HG03064 (cell line): Measurements from ENCODE around the gene ERC2.

Source experiments
- ATAC-seq: cut with Tn5 transposase; IDR thresholded peaks from one replicate; pipeline ENCODE4 v1.9.1; 2021; ENCODE audit warnings: low read depth; ENCODE audit not compliant: unreplicated experiment

Gene ERC2

DNA sequence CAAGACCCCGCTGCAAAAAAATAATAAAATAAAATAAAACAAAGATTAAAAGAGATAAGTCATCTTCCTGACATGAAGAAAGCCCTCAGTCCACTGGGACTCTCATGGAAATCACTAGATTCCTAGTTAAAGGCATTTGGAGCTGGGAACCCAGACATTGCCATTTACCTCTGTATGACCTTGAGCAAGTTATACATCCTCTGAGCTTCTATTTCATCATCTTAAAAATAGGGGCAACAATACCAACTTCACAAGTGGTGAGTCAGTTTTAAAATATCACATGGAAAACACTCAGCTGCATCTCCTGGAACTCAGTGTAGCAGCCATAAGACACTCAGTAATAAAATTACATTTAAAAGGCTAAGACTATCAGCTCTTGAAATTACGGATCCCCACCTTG is 334.8 kb downstream of the ERC2 start:
- ATAC-seq: no peak

DNA sequence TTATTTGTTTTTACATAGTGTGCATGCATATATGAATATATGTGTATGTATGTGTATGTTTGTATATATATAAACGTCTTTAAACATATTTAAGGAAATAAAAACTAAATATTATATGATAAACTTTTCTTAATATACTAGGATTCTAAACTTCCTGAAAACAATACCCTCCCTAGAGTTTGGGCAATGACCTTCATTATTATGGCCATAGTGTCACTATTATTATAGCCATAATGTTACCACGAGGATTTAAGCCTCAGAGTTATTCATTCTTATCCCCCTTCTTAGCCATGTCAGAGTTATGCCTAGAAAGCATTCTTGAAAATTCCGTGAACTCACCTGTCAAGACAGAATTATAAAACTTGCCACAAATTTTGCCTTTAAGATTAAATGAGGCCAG is 335.5 kb downstream of the ERC2 start:
- no peak for ATAC-seq

DNA sequence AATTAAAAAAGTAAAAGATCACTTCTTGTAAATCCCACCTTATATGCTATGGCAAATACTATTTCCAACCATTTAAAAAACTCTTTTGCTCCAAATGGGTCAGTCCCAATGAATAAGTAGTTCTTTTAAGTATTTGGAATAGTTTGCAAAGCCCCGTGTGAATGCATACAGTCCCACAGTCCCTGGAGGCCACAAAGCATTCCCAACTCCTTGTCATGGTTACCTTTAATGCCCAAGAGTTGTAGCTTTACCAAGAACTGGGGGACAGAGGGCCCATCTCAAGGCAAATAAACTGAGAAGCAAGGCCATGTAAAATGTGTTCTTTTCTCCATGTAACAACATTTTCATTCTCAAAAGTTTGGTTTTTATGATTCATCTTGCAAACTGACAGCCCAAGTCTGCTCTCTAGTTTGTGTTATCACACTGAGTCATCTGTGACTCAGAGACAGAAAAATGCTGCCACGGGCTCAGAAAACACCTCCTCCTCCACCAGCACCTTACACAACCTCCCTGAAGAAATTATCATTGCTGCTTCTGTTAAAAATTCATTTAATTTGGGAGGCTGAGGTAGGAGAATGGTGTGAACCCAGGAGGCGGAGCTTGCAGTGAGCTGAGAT is 336.2 kb downstream of the ERC2 start:
- no peak for ATAC-seq

DNA sequence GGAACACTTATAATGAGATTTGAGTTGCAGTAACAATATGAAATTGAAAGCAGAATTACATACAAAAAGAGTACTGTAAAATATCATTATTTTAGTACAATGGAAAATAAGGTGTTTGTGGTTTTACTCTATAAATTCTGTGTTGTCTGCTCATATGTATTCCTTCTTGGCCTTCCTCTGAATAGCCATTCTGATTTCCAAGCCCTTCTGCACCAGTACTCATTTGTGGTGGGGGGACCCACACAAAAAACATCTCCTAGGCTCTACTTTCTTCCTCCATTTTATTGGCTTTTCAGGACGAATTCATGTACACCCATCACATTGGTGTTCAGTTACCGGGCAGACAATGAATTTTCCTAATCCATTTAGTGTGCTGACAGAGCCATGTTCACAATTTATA is 338.2 kb downstream of the ERC2 start:
- ATAC-seq: no peak

DNA sequence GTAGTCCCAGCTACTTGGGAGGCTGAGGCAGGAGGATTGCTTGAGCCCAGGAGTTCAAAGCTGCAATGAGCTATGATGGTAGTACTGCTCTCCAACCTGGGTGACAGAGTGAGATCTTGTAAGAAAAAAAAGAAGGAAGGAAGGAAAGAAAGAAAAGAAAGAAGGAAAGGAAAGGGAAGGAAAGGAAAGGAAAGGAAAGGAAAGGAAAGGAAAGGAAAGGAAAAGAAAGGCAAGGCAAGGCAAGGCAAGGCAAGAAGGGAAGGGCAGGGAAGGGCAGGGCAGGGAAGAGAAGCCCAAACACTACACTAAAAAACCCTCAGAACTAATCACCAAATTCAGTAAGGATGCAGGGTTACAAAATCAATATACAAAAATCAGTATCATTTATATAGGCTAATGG is 341.6 kb downstream of the ERC2 start:
- ATAC-seq: no peak

DNA sequence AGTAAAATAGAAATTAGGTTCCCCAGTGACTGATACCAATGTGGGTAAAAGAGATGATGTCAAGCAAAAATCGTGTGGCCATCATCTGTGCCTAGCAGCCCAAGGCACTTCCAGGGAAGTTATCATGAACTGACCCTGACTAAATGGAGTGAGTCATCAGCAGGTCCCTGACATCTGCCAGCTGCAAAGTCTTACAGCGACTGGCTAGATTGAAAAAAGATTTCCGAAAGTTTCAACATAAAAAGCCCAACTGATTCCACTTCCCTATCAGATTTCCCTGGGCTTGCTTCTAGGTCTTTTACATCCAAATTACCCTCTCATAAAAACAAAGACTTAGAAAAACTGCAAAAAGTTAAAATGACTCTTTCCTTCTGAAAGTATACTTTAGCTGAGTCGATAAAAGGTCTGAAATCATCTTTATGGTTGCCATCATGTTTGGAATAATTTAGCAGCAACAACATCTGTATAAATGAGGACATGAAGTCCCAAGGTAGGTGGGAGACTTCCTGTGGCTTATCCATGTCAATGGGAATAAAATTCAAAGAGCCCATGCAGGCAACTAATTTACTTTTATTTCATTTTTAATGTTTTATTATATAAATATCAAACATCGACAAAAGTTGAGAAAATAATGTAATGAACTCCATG is 342.8 kb downstream of the ERC2 start:
- no peak for ATAC-seq

DNA sequence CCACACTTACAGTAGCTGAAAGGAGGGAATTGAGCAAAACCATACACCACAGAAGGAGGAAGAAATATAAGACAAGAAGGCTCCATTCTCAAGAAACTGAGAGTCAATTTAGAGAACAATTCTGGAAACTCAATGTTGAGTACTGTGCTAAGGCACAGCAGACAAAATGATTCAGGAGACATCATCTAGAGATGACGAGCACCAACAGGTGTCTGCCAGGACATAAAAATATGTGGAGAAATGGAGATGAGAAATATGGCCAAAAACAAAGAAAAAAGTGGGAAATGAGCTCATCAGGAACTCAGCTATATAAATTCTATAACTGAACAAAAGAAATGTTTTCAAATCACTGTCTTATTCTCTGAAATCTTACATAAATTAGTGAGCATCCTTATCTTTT is 343.7 kb downstream of the ERC2 start:
- no peak for ATAC-seq

DNA sequence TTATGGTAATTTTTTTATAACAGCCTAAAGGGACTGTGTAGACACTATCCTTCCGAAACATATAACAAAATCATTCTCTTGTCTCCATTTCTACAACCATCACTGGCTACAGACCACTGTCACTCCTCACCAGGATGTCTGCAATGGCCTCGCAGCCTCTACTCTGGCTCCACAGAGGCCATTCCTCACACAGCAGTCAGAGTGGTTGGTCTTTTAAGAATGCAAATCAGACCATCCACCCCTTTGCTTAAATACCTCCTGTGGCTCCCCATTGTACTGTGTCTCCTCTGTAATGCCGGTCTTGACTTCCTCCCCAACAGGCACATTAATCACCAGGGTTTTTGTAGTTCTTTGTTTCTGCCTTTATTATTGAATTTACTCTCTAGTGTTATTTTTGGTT is 344.8 kb downstream of the ERC2 start:
- ATAC-seq: no peak

DNA sequence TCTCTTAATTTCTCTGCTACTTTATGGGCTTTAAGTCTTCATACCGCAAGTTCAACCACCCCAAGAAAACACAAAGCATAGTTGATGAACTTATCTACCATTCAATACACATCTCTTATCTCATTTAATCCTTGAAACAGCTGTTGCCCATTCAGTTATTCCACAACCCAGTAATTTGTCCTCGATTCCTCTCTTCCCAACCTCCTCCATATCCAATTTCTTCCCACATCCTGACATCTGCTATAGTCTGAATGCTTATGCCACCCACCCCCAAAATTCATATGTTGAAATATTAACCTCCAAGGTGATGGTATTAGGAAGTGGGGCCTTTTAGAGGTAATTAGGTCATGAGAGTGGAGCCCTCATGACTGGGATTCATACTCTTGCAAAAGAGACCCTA is 345.4 kb downstream of the ERC2 start:
- no peak for ATAC-seq

DNA sequence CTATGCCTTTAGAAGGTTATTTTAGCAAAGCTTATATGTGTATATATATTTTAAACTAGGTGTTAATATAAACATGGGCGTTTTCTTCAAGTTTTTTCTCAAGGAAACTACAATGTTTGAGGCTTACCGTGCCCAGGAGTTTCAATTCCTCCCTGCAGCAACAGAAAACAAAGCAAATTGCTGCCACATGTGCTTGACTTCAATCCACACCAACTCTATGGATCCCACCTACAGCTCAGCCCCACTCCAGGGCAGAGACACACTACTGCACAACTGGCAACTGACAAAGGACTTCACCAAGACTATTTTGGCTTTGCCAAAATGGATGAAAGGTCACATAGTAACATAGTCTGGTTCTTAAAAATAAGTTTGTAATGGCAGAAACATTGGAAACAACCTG is 346.6 kb downstream of the ERC2 start:
- no peak for ATAC-seq

DNA sequence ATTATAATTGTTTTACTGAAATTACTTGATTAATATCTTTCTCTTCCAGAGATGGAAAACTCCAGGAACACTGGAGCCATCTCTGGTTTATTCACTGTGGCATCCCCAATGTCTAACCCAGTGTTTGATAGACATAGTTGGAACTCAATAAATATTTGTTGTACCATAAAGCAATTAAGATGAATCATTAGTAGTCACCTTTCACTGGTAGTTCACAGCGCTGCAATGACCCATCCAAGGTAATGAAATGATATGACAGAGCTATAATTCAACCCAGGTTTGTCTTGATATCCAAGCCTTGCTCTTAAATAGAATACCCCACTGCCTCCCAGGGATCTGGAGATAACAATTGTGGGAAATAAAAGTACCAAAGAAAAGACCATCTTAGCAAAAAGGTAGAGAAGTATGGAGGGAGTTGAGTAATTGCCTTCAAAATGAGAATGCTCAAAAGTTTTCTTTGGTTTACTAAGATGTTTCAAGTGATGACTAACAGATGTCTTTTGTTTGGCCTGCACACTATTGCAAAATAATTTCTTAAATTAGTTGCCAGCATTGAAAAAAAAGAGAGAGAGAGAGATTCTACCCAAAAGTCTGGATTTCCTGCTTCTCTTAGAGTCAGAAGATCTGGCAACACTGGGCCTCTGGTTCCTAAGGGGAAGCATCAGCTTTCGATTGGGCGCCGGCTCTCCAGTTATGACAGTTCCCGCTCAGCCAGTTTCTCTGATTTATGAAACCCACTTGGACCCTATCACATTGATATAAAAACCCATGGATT is 348.5 kb downstream of the ERC2 start:
- no peak for ATAC-seq

DNA sequence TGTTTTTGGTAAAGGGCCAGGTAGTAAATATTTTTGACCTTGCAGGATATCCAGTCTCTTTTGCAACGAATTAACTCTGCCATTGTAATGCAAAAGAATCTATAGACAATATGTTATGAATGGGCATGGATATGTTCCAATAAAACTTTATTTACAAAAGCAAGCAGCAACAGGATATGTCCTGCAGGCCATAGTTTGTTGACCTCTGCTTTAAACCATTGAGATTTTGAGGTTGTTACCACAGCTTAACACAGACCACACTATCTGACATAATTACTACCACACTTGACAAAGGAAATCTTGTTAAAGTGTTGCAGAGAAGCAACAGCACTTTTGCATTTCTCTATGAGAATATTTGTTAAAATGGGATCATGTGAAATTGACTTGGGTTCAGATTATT is 349.3 kb downstream of the ERC2 start:
- no peak for ATAC-seq

DNA sequence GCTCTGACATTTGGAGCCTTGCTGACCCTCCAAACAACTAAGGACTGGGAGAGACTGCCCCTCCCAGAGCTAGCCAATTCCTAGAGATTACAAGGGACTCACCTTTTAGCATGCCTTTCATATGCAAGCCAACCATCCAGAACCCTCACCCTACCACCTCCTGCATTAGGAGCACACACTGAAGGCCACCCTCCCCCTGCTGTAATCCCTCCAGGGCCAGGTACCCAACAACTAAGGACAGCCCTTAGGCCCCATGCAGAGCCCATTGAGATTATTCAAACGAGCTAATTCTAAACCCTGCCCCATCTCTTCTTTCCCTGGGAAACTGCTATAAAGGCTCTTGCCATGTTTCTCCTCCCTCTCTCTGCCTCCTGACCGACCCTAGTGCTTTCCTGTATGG is 352.6 kb downstream of the ERC2 start:
- no peak for ATAC-seq

DNA sequence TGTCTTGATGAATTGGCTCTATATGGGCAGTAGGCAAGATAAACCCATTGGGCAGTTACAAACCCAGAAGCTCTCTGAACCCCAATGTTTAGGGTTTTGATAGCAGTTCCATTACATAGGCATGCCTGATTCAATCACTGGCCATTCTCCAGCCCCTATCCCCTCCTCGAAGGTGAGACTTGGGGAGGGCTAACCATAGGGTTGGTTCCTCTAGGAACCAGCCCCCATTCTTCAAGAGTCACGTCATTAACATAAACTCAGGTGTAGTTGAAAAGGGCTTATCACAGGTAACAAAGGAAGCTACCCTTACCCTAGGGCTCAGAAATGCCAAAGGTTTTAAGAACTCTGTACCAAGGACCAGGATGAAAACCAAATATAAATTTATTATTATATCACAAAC is 353.1 kb downstream of the ERC2 start:
- no peak for ATAC-seq

DNA sequence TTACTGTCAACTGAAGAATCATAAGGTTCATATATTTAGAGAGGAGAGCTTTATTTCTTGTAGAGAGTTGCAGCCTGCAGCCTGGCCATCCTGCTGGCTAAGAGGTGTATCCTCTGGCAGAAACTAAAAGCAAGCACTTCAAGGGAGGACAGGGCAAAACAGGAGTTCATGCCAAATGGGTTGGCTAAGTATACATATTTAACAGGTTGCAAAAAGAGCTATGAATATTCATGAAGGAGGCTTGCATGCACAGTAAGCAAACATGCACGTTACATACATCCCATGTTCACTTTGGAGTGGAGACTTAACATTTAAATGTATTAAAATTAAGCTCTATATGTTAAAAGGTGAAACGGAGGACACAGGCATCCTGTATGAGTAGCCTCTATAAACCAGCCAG is 354.4 kb downstream of the ERC2 start:
- ATAC-seq: no peak

DNA sequence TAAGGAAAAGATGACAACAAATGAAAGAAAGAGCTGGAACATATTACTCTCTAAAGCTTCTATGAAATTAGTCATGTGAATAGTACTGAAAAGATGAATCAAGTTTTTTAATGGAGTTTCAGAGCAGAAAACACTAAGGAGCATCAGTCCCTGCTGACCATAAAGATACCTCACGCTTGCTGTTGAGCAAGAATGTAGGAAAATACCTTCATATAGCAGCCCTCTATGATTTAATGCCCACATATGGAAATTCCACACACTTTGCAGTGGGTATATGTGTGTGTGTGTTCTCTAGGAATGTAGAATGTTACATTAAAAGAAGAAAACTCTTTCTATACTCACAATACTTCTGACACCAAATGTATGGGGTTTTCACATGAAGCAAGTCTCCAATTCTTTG is 355.0 kb downstream of the ERC2 start:
- ATAC-seq: no peak

DNA sequence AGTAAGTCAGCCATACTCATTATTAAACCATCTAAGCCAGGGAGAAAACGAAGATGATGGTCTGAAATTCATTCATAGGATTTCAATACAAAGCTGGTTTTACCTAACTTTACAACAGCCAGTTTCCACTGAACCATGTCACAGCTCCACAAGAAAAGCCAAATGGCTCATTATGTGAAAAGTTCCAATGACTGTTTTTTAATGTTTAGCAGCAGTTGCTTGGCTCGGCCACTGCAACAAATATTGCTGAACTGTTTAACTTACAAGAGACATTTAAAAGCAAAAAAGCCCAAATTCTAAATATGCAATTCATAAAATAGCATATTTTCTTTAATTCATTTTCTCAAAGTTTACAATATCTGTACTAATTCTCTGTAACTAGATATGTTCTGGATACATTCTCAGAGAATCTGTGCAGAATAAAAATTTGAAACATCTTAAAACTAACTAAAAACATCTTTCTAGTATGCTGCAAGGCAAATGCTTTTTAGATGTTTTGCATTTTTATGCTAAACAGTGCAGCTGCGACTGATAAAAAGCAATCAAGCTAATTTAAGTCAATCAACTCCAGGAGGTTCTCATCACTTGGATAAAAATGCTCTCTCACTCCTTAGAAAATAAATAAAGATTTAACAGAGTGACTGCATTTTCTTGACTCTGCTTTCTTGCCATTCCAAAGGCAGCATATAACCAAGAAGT is 356.5 kb downstream of the ERC2 start:
- ATAC-seq: no peak

DNA sequence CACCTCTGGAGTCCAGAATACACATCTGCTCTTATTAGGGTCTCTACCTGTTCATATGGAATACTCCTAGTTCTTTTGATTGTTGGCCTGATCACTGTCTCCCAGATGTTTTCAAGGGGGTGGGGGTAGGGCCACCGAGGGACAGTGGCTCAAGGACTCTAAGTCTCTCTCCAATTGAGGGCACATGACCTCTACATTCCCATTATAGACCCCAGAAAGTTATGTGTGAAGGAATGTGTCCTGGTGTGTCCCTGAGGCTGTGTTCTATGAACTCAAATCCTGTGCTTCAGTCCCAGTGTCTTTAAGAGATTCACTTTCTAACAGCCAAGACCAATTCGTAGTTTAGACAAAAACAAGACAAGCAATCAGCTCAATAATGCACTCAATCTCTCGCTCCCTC is 357.4 kb downstream of the ERC2 start:
- no peak for ATAC-seq

DNA sequence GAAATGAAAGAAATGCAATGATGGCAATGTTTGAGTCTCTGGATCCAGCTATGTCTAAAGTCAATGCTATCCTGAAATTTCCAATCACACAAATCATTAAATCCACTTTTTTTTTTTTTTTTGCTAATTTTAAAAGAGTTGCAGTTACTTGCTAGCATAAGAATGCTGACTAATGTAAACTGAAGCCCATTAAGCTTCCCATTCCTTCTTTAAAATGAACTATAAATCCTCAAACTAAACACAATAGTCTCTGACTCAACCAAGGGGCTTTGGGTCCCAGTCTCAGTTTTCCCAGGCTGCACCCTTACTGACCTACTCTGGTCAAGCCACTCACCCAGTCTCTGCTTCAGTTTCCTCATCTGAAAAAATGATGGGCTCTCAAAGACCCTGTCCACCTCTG is 361.1 kb downstream of the ERC2 start:
- no peak for ATAC-seq

DNA sequence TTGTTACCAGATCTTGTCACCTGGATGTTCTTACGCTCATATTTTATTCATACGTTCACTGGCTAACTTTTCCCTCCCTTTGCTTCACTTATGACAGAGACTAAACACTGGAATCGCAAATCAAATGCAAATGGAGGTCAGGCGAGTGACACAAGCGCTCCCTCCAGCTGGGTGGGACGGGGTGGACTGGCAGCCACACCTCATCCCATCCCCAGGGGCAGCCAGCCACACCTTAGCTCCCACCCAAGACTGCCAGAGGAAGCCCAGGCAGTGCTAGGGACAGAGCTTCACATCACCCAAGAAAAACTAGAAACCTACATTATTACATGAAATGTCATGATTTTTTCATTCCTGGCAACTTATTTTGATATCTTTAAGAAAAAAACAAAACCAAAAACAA is 366.2 kb downstream of the ERC2 start:
- ATAC-seq: no peak

DNA sequence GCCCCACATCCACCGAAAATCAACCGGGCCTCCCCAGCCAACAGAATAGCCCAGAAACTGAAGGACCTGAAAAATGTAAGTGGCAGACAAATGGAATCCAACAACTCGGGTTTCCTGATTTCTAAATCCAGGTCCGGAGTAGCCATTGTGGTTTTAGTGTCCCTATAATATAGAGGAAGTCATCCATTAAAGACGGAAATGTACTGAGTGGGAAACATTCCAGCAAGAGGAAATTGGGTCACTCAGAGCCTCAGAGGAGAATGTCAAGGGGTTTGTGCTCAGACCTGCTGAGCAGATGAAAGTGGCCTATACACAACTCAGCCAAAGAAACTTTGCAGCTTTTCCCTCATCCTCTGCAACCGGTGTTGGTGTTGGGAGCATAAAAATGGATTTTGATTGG is 366.7 kb downstream of the ERC2 start:
- ATAC-seq: no peak

DNA sequence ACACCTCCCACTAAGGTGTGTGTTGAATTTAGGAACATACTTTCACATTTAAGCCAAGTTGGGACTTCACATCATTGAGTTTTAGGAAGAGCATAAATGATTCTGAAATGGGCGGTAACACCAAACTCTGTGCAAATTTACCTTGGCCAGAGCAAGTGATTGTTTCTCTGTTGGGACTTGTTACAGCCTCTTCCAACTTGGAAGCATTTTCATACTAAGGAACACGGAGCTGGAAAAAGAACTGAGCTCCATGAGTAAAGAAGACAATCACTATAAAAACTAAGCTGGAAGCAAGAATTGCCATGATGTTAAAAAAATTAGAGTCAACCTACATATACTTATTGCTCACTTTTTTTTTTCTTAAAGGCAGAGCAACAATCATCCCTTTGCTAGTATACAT is 371.3 kb downstream of the ERC2 start:
- ATAC-seq: no peak
